Mucosa of stomach (tissue), 1 donor: ENCODE measurements around the gene TWIST1.

Source experiments
- H3K27me3 ChIP-seq: one replicate; pipeline ENCODE4 v1.7.0; 2013; ENCODE audit warnings: mild to moderate bottlenecking, low read length; ENCODE audit not compliant: control insufficient read depth, insufficient read depth
- H3K36me3 ChIP-seq: one replicate; pipeline ENCODE4 v1.7.0; 2013; ENCODE audit warnings: low read length; ENCODE audit not compliant: control insufficient read depth, insufficient read depth
- H3K4me1 ChIP-seq: one replicate; pipeline ENCODE4 v1.7.0; 2013; ENCODE audit warnings: mild to moderate bottlenecking, low read length; ENCODE audit not compliant: control insufficient read depth, insufficient read depth
- H3K4me3 ChIP-seq: one replicate; pipeline ENCODE4 v1.7.0; 2013; ENCODE audit warnings: low read length
- H3K9ac ChIP-seq: one replicate; pipeline ENCODE4 v1.7.0; 2013; ENCODE audit warnings: mild to moderate bottlenecking, low read length, moderate library complexity
- H3K9me3 ChIP-seq: one replicate; pipeline ENCODE4 v1.7.0; 2013; ENCODE audit warnings: mild to moderate bottlenecking, low read length, moderate library complexity; ENCODE audit not compliant: control insufficient read depth
- donor health status: Pancreatic carcinoma.

TWIST1 gene

DNA sequence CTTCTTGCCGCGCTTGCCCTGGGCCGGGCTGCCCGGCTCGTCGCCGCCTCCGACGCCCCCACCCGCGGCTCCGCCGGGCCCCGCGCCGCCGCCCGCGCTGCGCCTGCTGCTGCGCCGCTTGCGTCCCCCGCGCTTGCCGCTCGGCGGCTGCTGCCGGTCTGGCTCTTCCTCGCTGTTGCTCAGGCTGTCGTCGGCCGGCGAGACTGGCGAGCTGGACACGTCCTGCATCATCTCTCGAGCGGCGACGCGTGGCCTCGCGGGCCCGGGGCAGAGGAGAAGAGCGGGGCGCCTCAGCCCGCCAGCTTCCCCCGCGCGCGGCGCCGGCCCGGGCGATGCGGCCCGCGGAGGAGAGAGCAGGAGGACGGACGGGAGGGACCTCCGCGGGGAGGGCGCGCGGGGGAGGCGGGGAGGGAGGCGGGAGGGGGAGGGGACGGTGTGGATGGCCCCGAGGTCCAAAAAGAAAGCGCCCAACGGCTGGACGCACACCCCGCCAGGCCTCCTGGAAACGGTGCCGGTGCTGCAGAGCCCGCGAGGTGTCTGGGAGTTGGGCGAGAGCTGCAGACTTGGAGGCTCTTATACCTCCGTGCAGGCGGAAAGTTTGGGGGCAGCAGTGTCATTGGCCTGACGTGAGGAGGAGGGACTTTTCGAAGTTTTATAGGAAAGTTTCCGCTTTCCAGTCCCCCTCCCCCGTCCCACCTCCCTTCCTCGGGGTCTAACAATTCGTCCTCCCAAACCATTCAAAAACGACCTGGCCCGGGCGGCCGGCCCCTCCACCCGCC lies at the start of gene TWIST1:
Gene TWIST1 (minus strand): TSS at position 546 of the 779 bp plus-strand sequence. CDS start 315 bp downstream, at position 231.
- no peaks in the 10 kb centered on the region for H3K9me3 ChIP-seq
- H3K27me3 ChIP-seq, result peaks cover 72% of the 10 kb centered on the region
- no peaks in the 10 kb centered on the region for H3K36me3 ChIP-seq
- H3K9ac ChIP-seq, result no peak within 1 kb of the TSS
- no peak within 1 kb of the TSS for H3K4me3 ChIP-seq
- peaks cover 8% of the 10 kb centered on the region for H3K4me1 ChIP-seq

DNA sequence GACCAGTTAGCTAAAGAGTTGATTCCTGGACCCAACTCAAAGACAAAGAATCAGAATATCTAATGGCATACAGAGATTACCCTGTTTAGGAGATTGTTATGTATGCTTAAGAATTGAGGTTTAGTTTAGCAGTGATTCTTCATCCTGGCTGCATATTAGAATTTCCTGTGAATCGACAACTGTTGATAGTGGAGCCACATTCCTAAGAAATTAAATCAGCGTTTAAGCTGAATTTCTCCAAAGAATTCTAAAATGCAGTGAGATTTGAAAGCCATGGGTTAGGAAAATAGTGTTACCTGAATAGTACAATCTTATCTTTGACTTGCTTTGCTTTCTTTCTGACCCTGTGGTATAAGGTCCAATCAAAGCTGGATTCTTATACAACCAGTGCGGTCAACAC lies 44.2 kb upstream of the TWIST1 start:
- H3K4me3 ChIP-seq, result no peak overlapping the region
- H3K36me3 ChIP-seq, result no peaks in the 10 kb centered on the region
- no peak overlapping the region for H3K9ac ChIP-seq
- H3K9me3 ChIP-seq, result no peaks in the 10 kb centered on the region
- H3K27me3 ChIP-seq, result no peaks in the 10 kb centered on the region
- no peaks in the 10 kb centered on the region for H3K4me1 ChIP-seq

DNA sequence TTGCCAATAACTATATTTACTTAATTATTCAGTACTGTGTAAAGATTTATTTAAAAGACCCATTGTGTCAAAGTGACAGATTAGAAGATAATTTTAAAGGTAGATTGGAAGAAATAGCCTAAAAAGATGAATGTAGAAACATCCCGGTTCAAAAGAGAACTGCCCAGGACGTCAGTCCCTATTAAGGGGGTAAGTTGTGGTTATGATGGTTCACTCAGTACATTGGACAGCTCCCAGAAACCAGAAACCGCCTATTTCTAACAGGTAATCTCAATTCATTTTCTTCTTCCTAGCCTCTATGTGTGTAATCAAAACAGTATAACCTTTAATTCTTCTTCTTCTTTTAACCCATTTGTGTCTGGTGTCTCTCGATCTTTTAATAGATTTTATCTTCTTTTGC lies 29.3 kb upstream of the TWIST1 start:
- no peaks in the 10 kb centered on the region for H3K4me1 ChIP-seq
- H3K27me3 ChIP-seq, result peaks cover 29% of the 10 kb centered on the region
- no peaks in the 10 kb centered on the region for H3K9me3 ChIP-seq
- no peak overlapping the region for H3K4me3 ChIP-seq
- H3K9ac ChIP-seq, result no peak overlapping the region
- H3K36me3 ChIP-seq, result no peaks in the 10 kb centered on the region

DNA sequence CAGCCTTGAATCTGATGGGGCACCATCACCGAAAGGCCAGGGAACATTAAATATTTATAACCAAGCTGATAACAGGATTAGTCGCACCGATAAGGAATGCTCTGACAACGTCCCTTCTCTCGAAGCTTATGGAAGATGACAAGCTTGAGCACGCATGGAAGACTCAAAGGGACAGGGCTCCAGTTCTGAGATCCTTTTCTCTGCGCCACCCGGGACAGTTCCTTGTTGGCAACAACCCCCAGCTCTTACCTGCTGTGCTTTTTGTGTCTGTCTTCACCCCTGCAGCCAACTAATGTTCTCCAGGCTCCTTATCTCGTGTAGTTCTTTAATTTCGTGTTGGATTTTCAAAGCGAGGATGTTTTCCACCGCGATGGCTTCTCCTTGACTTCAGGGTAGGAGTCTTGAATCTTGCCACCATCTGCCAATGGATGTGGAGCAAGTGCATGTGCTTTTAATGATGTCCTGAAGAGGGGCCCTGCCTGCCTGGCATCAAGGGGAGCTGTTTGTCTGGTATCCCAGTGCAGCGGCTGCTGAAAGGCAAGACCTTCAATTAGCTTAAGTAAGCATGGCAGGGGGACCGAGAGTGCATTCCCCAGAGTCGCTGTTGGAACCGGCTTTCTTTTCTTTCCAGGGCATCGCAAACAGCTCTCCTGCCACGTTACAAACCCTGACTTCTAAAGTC lies 28.1 kb upstream of the TWIST1 start:
- no peaks in the 10 kb centered on the region for H3K9me3 ChIP-seq
- no peaks in the 10 kb centered on the region for H3K36me3 ChIP-seq
- H3K4me1 ChIP-seq, result no peaks in the 10 kb centered on the region
- peaks cover 29% of the 10 kb centered on the region for H3K27me3 ChIP-seq
- no peak overlapping the region for H3K9ac ChIP-seq
- H3K4me3 ChIP-seq, result no peak overlapping the region

DNA sequence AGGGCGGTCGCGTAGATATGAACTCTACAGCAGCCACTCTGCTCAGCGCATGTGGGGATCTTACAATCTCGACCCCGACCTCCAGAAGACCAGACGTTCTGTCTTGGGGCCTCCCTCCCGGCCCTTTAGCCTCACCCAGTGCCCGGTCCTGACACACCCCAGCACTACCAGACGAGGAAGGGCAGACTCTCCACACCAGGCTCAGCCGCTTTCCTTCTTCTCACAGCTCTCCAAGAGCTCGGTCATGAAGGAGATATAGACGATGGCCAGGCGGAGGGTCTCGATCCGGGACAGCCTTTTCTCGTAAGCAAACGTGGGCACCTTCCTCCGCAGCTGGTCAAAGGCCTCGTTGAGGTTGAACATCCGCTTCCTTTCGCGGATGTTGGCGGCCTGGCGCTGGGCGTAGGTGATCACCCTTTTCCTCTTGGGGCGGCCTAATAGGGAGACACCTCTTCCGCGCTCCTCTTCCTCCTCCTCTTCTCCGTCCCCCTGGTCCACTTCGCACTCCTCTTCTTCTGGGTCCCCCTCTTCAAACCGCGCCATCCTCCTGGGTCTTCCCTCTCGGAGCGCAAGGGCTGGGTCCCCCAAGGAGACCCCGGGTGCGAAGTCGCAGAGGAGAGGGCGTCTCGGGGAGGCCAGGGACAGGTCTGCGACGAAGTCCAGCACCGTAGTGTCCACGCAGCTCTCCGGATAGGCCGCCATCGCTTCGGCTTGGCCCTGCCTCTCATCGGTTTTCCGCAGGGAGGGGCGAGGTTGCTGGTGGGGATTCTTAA lies 27.4 kb upstream of the TWIST1 start, which contains the start of gene FERD3L:
Gene FERD3L (minus strand): TSS at position 761 of the 773 bp plus-strand sequence. CDS start 59 bp downstream, at position 702.
- Histone ChIP-seq H3K36me3 (no peaks in the 10 kb centered on the region), H3K9ac (no peak within 1 kb of the TSS), H3K4me1 (no peaks in the 10 kb centered on the region), H3K27me3 (peaks cover 29% of the 10 kb centered on the region), H3K9me3 (no peaks in the 10 kb centered on the region), H3K4me3 (no peak within 1 kb of the TSS)

DNA sequence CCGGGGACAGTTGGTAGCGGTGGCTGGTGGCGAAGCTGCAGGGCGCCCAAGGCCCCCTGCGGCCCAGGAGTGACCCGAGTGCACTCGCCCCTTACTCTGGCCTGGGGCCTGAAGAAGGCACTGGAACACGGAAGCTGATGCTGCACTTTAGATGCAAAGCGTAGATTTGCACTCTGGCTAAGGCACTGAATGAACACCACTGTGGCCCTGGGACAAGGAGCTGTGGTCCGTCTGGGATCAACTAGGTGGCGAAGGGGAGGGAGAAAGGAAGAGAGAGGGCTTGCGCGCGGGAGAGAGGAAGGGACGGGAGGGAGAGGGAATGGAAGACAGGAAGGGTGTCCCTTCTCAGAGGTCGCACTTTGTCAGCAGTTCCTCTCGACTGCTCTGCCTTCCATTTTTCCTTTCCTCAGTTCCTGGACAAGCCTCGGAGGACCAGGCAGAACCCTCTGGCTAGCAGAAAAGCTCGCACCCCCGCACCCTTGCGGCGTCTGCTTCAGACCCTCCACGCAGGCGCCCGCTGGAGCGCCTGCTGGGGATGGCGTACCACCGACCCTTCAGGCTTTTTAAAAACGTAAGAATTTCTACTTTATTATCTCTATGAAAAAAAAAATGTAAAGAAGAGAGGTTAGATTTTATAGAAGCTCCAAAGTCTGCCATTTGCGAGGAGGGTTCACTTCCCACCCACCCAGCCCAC lies 26.6 kb upstream of the TWIST1 start:
- no peak overlapping the region for H3K9ac ChIP-seq
- H3K9me3 ChIP-seq, result no peaks in the 10 kb centered on the region
- no peaks in the 10 kb centered on the region for H3K4me1 ChIP-seq
- H3K4me3 ChIP-seq, result no peak overlapping the region
- peaks cover 29% of the 10 kb centered on the region for H3K27me3 ChIP-seq
- H3K36me3 ChIP-seq, result no peaks in the 10 kb centered on the region

DNA sequence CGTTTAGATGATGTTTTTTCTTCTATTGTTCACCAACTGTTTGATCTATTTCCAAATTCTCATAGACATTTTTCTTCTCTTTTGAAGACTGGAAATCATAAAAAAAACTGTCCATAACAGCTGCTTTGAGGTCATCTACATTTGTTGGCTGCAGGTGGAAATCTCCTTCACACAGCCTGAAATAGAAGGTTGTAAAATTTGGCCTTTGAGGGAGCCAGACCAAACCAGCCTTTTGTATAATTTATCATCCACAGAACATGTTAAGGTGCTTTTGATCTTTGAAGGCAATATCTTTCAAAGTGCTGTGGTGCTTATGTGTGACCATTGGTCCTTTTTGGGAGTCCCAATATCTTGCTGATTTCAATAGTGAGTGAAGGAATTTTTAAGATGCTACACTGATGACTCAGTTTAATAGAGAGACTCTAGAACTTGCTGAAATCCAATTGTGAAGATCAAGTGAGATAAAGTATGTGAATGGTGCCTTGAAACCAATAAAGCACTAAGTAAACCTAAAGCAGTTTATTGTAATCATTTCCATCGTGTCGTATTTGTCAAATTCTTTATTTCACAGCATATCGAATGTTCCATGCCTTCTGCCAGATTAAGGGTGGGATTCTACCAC lies 22.4 kb upstream of the TWIST1 start:
- H3K27me3 ChIP-seq, result peaks cover 16% of the 10 kb centered on the region
- no peaks in the 10 kb centered on the region for H3K9me3 ChIP-seq
- H3K4me3 ChIP-seq, result no peak overlapping the region
- H3K36me3 ChIP-seq, result no peaks in the 10 kb centered on the region
- no peak overlapping the region for H3K9ac ChIP-seq
- no peaks in the 10 kb centered on the region for H3K4me1 ChIP-seq

DNA sequence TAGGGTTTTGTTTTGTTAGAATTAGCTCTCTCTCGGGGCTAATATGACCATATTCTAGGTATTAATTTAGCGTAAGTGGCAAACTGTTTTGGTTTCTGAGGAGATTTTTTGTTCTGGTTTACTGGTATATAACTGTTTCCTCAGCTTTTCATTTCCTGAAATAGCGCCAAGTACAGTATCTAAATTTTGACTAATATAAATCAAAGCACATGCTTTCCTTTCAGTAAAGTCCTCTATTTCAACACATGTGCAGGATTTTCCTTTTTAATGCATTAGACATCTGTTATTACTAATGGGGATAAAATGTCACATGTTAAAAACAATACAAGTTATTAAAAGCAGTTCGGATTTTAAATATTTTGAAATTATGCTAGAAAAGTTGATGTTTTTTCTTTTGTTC lies 16.4 kb upstream of the TWIST1 start:
- no peak overlapping the region for H3K9ac ChIP-seq
- H3K9me3 ChIP-seq, result no peaks in the 10 kb centered on the region
- no peaks in the 10 kb centered on the region for H3K36me3 ChIP-seq
- no peak overlapping the region for H3K4me3 ChIP-seq
- H3K4me1 ChIP-seq, result no peaks in the 10 kb centered on the region
- no peaks in the 10 kb centered on the region for H3K27me3 ChIP-seq

DNA sequence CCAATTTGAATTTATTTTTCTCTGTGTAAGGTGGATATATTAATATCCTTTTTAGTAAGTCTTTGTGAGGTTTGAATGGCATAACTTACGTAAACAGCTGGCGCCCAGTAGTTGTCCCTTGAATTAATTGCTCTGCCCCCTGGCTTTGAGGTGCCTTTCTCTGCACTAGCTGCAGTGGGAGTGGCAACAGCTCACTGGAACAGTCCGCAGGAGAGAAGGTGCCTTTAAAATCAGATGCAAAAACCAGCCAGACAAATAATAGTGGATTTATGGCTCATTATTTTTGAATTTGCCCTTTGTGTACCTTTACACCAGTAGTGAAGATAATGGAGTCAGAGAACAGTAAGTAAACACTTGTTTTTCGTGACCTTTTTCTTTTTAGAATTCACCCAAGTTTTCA lies 16.0 kb upstream of the TWIST1 start:
- no peaks in the 10 kb centered on the region for H3K9me3 ChIP-seq
- no peak overlapping the region for H3K4me3 ChIP-seq
- H3K9ac ChIP-seq, result no peak overlapping the region
- H3K36me3 ChIP-seq, result no peaks in the 10 kb centered on the region
- no peaks in the 10 kb centered on the region for H3K4me1 ChIP-seq
- no peaks in the 10 kb centered on the region for H3K27me3 ChIP-seq

DNA sequence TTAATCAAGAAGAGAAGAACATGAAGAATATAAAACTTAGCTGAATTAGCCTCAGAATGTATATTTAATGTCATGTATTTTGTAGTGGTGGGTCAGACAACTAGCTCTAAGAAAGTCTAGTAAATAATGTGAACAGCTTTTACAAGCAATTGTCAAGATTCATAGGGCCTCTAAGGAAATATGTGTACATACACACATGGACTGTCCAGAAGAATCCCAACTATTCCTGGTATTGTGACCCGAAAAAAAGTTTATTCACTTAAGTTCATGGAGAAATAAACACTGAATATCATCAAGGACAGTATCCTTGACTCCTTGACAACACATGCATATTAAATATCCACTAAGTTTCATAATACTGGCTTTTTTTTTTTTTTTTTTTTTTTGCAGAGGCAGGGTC lies 11.4 kb upstream of the TWIST1 start:
- H3K27me3 ChIP-seq, result no peaks in the 10 kb centered on the region
- H3K36me3 ChIP-seq, result no peaks in the 10 kb centered on the region
- no peaks in the 10 kb centered on the region for H3K4me1 ChIP-seq
- no peaks in the 10 kb centered on the region for H3K9me3 ChIP-seq
- H3K9ac ChIP-seq, result no peak overlapping the region
- no peak overlapping the region for H3K4me3 ChIP-seq

DNA sequence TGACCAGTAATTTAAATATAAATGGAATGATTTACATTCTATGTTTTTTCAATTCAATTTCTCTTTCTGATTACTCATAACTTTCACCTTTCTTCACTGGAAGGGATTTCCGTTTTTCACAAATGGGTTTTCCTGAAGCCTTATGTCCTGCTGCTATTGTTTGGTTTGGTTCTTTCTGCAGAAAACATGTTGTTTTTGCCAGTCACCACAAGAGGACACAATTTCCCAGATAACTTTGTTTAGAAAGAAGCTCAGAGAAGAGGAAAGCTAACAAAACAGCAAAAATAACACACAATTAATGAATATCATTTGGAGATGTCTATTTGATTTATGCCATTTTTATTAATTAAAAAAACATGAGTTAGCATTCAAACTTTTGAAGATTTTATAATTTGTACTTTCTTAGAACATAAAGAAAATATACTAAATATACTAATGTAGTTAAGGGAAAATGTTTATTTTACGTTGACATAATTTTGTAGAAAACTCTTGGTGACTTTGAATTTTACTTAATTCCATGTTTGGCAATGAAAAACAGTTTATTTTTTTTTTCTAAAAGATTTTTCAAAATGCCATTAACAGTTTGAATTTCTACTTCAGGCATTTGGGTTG lies 4.6 kb upstream of the TWIST1 start:
- Histone ChIP-seq H3K36me3 (no peaks in the 10 kb centered on the region), H3K9ac (no peak overlapping the region), H3K4me1 (no peaks in the 10 kb centered on the region), H3K4me3 (no peak overlapping the region), H3K9me3 (no peaks in the 10 kb centered on the region), H3K27me3 (peaks cover 36% of the 10 kb centered on the region)
